MM.1S (cell line): ENCODE data around the gene SSBP1.

Experiments
- DNase-seq: peaks from one replicate; pipeline ENCODE4 v3.0.0-alpha.2; 2015
- H2AFZ ChIP-seq: fragments of 300-600 bp; sonication (generic); 2 replicates; pipeline ENCODE4 v1.6.0; 2016; ENCODE audit warnings: antibody characterized with exemption, low read length
- H3F3A ChIP-seq: fragments of 300-600 bp; sonication (generic); 2 replicates; pipeline ENCODE4 v1.6.1; 2016; ENCODE audit warnings: mild to moderate bottlenecking, antibody characterized with exemption, low read length, moderate library complexity, mixed read lengths; ENCODE audit not compliant: insufficient read depth
- H3K27ac ChIP-seq: fragments of 300-600 bp; sonication (generic); 2 replicates; pipeline ENCODE4 v1.5.1; 2016; ENCODE audit warnings: mild to moderate bottlenecking, low read length
- H3K27me3 ChIP-seq: fragments of 300-600 bp; sonication (generic); replicated peaks from 2 replicates; pipeline ENCODE4 v1.6.0; 2016; ENCODE audit warnings: low read length; ENCODE audit not compliant: insufficient read depth
- H3K36me3 ChIP-seq: fragments of 300-600 bp; sonication (generic); replicated peaks from 2 replicates; pipeline ENCODE4 v1.6.1; 2016; ENCODE audit warnings: mild to moderate bottlenecking, low read length, mixed read lengths; ENCODE audit not compliant: insufficient read depth
- H3K4me1 ChIP-seq: fragments of 300-600 bp; sonication (generic); 2 replicates; pipeline ENCODE4 v1.6.1; 2016; ENCODE audit warnings: low read length, mixed read lengths
- H3K4me2 ChIP-seq: fragments of 300-600 bp; sonication (generic); 2 replicates; pipeline ENCODE4 v1.6.0; 2016; ENCODE audit warnings: low read depth, low read length
- H3K4me3 ChIP-seq: fragments of 300-600 bp; sonication (generic); 2 replicates; pipeline ENCODE4 v1.5.1; 2016; ENCODE audit warnings: low read length, mixed read lengths
- H3K79me2 ChIP-seq: fragments of 300-600 bp; sonication (generic); 2 replicates; pipeline ENCODE4 v1.6.1; 2016; ENCODE audit warnings: mixed run types, low read length, mixed read lengths
- H3K9ac ChIP-seq: fragments of 300-600 bp; sonication (generic); 2 replicates; pipeline ENCODE4 v1.6.1; 2016; ENCODE audit warnings: low read length, mixed read lengths
- H3K9me2 ChIP-seq: fragments of 300-600 bp; sonication (generic); replicated peaks from 2 replicates; pipeline ENCODE4 v1.6.1; 2016; ENCODE audit warnings: mild to moderate bottlenecking, low read length, mixed read lengths; ENCODE audit not compliant: insufficient read depth
- H3K9me3 ChIP-seq: fragments of 300-600 bp; sonication (generic); replicated peaks from 2 replicates; pipeline ENCODE4 v1.6.1; 2016; ENCODE audit warnings: mild to moderate bottlenecking, low read length, mixed read lengths; ENCODE audit not compliant: insufficient read depth
- H4K20me1 ChIP-seq: fragments of 300-600 bp; sonication (generic); 2 replicates; pipeline ENCODE4 v1.6.1; 2016; ENCODE audit warnings: mild to moderate bottlenecking, low read length, moderate library complexity, mixed read lengths; ENCODE audit not compliant: insufficient read depth
- CTCF ChIP-seq: fragments of 300-600 bp; sonication (generic); IDR thresholded peaks from 2 replicates; pipeline ENCODE4 v1.5.1; 2016; ENCODE audit warnings: antibody characterized with exemption, low read length, mixed read lengths
- EZH2 ChIP-seq: fragments of 300-600 bp; sonication (generic); optimal IDR thresholded peaks from 2 replicates; pipeline ENCODE3; 2017; ENCODE audit warnings: low read depth, mild to moderate bottlenecking, antibody characterized with exemption, low read length, mixed read lengths
- EZH2phosphoT487 ChIP-seq: fragments of 300-600 bp; sonication (generic); IDR thresholded peaks from 2 replicates; pipeline ENCODE4 v1.6.1; 2018; ENCODE audit warnings: antibody characterized with exemption, low read length

SSBP1 gene

GRCh38 chr7:141701489-141702046 is 36.6 kb upstream of the SSBP1 start:
- 0 out of 2 replicates have a peak overlapping the region, but pooled peaks have one; percentile 47 for H2AFZ ChIP-seq
- peak overlapping the region; percentile 65 for H3K4me3 ChIP-seq
- no peaks in the 10 kb centered on the region for H3K36me3 ChIP-seq
- peak overlapping the region; percentile 47; the same call in 1 of the 2 replicates for H3K9ac ChIP-seq
- H3K4me1 ChIP-seq: peaks cover 8% of the 10 kb centered on the region
- H3K27ac ChIP-seq: no peak overlapping the region
- DNase-seq: peak; percentile 78
- peak overlapping the region; percentile 26; the same call in 1 of the 2 replicates for H3K4me2 ChIP-seq
- H3K79me2 ChIP-seq: 0 out of 2 replicates have a peak, but pooled peaks cover 7% of the 10 kb centered on the region
- no peak for TF ChIP-seq EZH2
- H3K27me3 ChIP-seq: 0 out of 2 replicates have a peak, but pooled peaks cover 12% of the 10 kb centered on the region
- no peaks in the 10 kb centered on the region for H4K20me1 ChIP-seq
- no peaks in the 10 kb centered on the region for H3K9me2 ChIP-seq
- peaks cover 5% of the 10 kb centered on the region; the same call in 1 of the 2 replicates for H3F3A ChIP-seq
- no peaks in the 10 kb centered on the region for H3K9me3 ChIP-seq

- no peaks in the 10 kb centered on the region for H3K36me3 ChIP-seq
- H3K4me2 ChIP-seq: peak within 1 kb of the TSS; percentile 61
- TF ChIP-seq EZH2 (no peak), EZH2phosphoT487 (no peak), CTCF (no peak)
- H3K9me3 ChIP-seq: no peaks in the 10 kb centered on the region
- no peaks in the 10 kb centered on the region for H4K20me1 ChIP-seq
- peaks cover 5% of the 10 kb centered on the region; the same call in 1 of the 2 replicates for H3F3A ChIP-seq
- 0 out of 2 replicates have a peak, but pooled peaks cover 7% of the 10 kb centered on the region for H3K79me2 ChIP-seq
- peak within 1 kb of the TSS; percentile 47; the same call in 1 of the 2 replicates for H3K9ac ChIP-seq
- peak within 1 kb of the TSS; percentile 49 for H2AFZ ChIP-seq
- 0 out of 2 replicates have a peak, but pooled peaks cover 12% of the 10 kb centered on the region for H3K27me3 ChIP-seq
- peak within 1 kb of the TSS; percentile 66 for H3K4me3 ChIP-seq
- H3K27ac ChIP-seq: no peak within 1 kb of the TSS
- no peaks in the 10 kb centered on the region for H3K9me2 ChIP-seq
- DNase-seq: peak; percentile 68
- peaks cover 8% of the 10 kb centered on the region for H3K4me1 ChIP-seq
Observed at GRCh38 chr7:141702047-141702567, 36.1 kb upstream of the SSBP1 start, which contains the start of gene DENND11. Gene DENND11, minus strand, starts transcription at chr7:141702166. Its CDS starts 13 bp downstream, at chr7:141702153.

DNA sequence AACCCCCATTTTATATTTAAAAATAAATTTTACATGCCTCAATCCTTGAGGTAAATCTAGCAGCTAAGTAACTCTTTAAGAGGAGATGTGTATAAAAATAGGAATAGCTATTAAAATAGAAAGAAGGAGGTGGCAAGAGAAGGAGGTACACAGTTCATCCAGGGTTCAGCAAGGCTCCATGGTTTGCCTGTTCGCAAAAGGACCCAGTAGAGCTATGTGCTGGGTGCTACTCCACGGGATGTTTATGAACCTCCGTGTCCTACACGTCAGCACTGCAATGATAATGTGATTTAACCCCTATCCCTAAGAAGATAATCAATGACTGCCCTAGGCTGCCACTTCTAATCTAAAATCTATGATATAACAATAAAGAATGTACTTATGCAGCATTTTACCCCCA is 35.3 kb upstream of the SSBP1 start:
- Histone ChIP-seq H3K4me2 (peak overlapping the region; percentile 61; the same call in 1 of the 2 replicates), H3K79me2 (0 out of 2 replicates have a peak, but pooled peaks cover 7% of the 10 kb centered on the region), H2AFZ (no peak overlapping the region), H3K9me3 (no peaks in the 10 kb centered on the region), H3K4me3 (no peak overlapping the region), H4K20me1 (no peaks in the 10 kb centered on the region), H3K4me1 (peaks cover 8% of the 10 kb centered on the region), H3K36me3 (no peaks in the 10 kb centered on the region), H3F3A (peaks cover 5% of the 10 kb centered on the region; the same call in 1 of the 2 replicates), H3K9me2 (no peaks in the 10 kb centered on the region), H3K9ac (no peak overlapping the region), H3K27me3 (0 out of 2 replicates have a peak, but pooled peaks cover 12% of the 10 kb centered on the region), H3K27ac (no peak overlapping the region)
- TF ChIP-seq EZH2phosphoT487 (no peak), EZH2 (no peak), CTCF (no peak)
- no peak for DNase-seq

DNA sequence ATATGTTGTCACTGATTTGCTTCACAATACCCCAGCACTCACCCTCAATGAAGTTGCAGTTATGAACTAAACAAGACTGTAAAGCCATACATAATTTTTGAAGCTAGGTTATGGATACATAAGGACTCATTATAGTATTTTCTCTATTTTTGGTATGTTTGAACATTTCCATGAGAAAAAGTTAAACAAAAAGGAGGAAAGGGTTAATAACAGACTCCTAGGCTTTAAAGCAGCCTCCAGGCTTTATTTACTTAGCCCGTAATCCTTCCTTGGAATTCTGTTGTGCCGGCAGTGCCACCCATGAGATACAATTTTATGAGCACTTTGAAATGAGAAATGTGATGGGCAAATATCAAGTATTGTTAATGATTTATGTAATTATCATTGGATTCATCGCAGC is 34.0 kb upstream of the SSBP1 start:
- Histone ChIP-seq H4K20me1 (no peaks in the 10 kb centered on the region), H3K27me3 (0 out of 2 replicates have a peak, but pooled peaks cover 12% of the 10 kb centered on the region), H3K9me3 (no peaks in the 10 kb centered on the region), H3K4me3 (no peak overlapping the region), H3K4me1 (peaks cover 8% of the 10 kb centered on the region), H3F3A (peaks cover 5% of the 10 kb centered on the region; the same call in 1 of the 2 replicates), H3K27ac (no peak overlapping the region), H3K4me2 (no peak overlapping the region), H3K9me2 (no peaks in the 10 kb centered on the region), H3K9ac (no peak overlapping the region), H3K36me3 (no peaks in the 10 kb centered on the region), H3K79me2 (0 out of 2 replicates have a peak, but pooled peaks cover 7% of the 10 kb centered on the region), H2AFZ (no peak overlapping the region)
- no peak for TF ChIP-seq EZH2phosphoT487
- no peak for TF ChIP-seq EZH2
- no peak for TF ChIP-seq CTCF
- DNase-seq: no peak
